Activated CD8-positive, alpha-beta memory T cell treated with anti-CD3 and anti-CD28 coated beads for 36 hours (primary cell): Measurements from ENCODE around the gene PSME3IP1. TPM values are rescaled to one million over a fixed set of nuclear protein-coding genes. Genes with fewer than 3 reads are reported as not detected.

ENCODE experiments used
- CTCF ChIA-PET: fragments of 350-600 bp; sonication (Branson Sonifier 250); formaldehyde crosslinking; loops from one replicate; lab custom pipeline; 2021; ENCODE audit warnings: antibody characterized with exemption; lab: Charles Lee
- POLR2A ChIA-PET: fragments of 350-600 bp; sonication (Branson Sonifier 250); formaldehyde crosslinking; loops from one replicate; lab custom pipeline; 2021; ENCODE audit warnings: antibody characterized with exemption; lab: Charles Lee
- total RNA-seq, 2 experiments: library from RNA; stranded (reverse); gene quantifications; one replicate each; pipeline ENCODE4 v1.2.3, GENCODE V29; 2021

Gene PSME3IP1
- total RNA-seq, 2 experiments from 2014 or later = 104 to 108 TPM

- ChIA-PET POLR2A (no interaction called here), CTCF (no interaction called here)
These were observed 70.2 kb downstream of the PSME3IP1 start for GRCh38 chr16:57115514-57116182.

GRCh38 chr16:57115168-57115513, 70.7 kb downstream of the PSME3IP1 start:
- CTCF ChIA-PET = no interaction called here
- POLR2A ChIA-PET = no interaction called here

- CTCF ChIA-PET = interaction anchor here (1.1 kb wide), 1 partner anchor 9 kb away, joined by 3 read pairs; no protein-coding TSS in a partner anchor
- POLR2A ChIA-PET = no interaction called here
These were observed 72.2 kb downstream of the PSME3IP1 start for GRCh38 chr16:57113664-57114063.

GRCh38 chr16:57113042-57113453, 72.8 kb downstream of the PSME3IP1 start:
- CTCF ChIA-PET = interaction anchor here (0.7 to 1.1 kb wide), 3 partner anchors 10 to 128 kb away, joined by 3 read pairs; no protein-coding TSS in a partner anchor
- POLR2A ChIA-PET = no interaction called here

GRCh38 chr16:57112403-57113041, 73.3 kb downstream of the PSME3IP1 start:
- POLR2A ChIA-PET = no interaction called here
- CTCF ChIA-PET = interaction anchor here (0.7 to 1.1 kb wide), 3 partner anchors 10 to 129 kb away, joined by 3 read pairs; no protein-coding TSS in a partner anchor

GRCh38 chr16:57111420-57111819, 74.4 kb downstream of the PSME3IP1 start:
- ChIA-PET POLR2A (no interaction called here), CTCF (no interaction called here)

- ChIA-PET POLR2A (no interaction called here), CTCF (no interaction called here)
These were observed 74.9 kb downstream of the PSME3IP1 start for GRCh38 chr16:57110937-57111336.

GRCh38 chr16:57109259-57110105, 76.4 kb downstream of the PSME3IP1 start:
- CTCF ChIA-PET = interaction anchor here (0.8 kb wide), 1 partner anchor 25 kb away, joined by 3 read pairs; no protein-coding TSS in a partner anchor

GRCh38 chr16:57108432-57108831, 77.4 kb downstream of the PSME3IP1 start:
- CTCF ChIA-PET = no interaction called here
- POLR2A ChIA-PET = no interaction called here

More at GRCh38 chr16:57109259-57110105, 76.4 kb downstream of the PSME3IP1 start:
- POLR2A ChIA-PET = interaction anchor here (0.7 kb wide), 1 partner anchor 52 kb away, joined by 7 read pairs; no protein-coding TSS in a partner anchor

- CTCF ChIA-PET = interaction anchor here (0.6 to 1.2 kb wide), 2 partner anchors 14 to 451 kb away, joined by 3 to 4 read pairs; partner anchors contain the start of gene CPNE2
- POLR2A ChIA-PET = no interaction called here
These were observed 78.4 kb downstream of the PSME3IP1 start for GRCh38 chr16:57107321-57107922.

- ChIA-PET CTCF (interaction anchor here (1.2 kb wide), 1 partner anchor 14 kb away, joined by 4 read pairs; the partner anchor contains the start of gene CPNE2), POLR2A (no interaction called here)
These were observed 79.1 kb downstream of the PSME3IP1 start for GRCh38 chr16:57106767-57107166.

GRCh38 chr16:57105184-57105583, 80.7 kb downstream of the PSME3IP1 start:
- CTCF ChIA-PET = no interaction called here
- POLR2A ChIA-PET = interaction anchor here (0.5 to 0.6 kb wide), 3 partner anchors 8 to 15 kb away, joined by 3 to 9 read pairs (median 3); no protein-coding TSS in a partner anchor

- POLR2A ChIA-PET = interaction anchor here (0.5 kb wide), 1 partner anchor 16 kb away, joined by 3 read pairs; no protein-coding TSS in a partner anchor
These were observed 81.1 kb downstream of the PSME3IP1 start for GRCh38 chr16:57104706-57105105.

GRCh38 chr16:57102888-57103851, 82.7 kb downstream of the PSME3IP1 start:
- CTCF ChIA-PET = interaction anchor here (2.3 kb wide), 1 partner anchor 10 kb away, joined by 9 read pairs; the partner anchor contains the start of gene CPNE2
- POLR2A ChIA-PET = no interaction called here

More at GRCh38 chr16:57104706-57105105, 81.1 kb downstream of the PSME3IP1 start:
- CTCF ChIA-PET = no interaction called here
